Lower lobe of right lung (tissue), 2 donors: ENCODE data around the gene KRTAP4-4. TPM values are rescaled to one million over a fixed set of nuclear protein-coding genes. Genes with fewer than 3 reads are reported as not detected.

Experiments used
- ATAC-seq, 2 donors: fragments of 200-7000 bp; cut with Tn5 transposase; one replicate each; pipeline ENCODE4 v1.9.1; 2020 to 2022; ENCODE audit warnings: mild to moderate bottlenecking in 2 of 2, moderate library complexity in 2 of 2
- DNase-seq: peaks from one replicate; pipeline ENCODE4 v3.0.0-alpha.2; 2020
- H3K27ac ChIP-seq: fragments of 200-600 bp; one replicate; pipeline ENCODE4 v1.8.0; 2022
- H3K27me3 ChIP-seq: fragments of 200-600 bp; one replicate; pipeline ENCODE4 v1.8.0; 2022; ENCODE audit warnings: low read depth
- H3K36me3 ChIP-seq: fragments of 200-600 bp; one replicate; pipeline ENCODE4 v1.8.0; 2022; ENCODE audit warnings: mild to moderate bottlenecking
- H3K4me1 ChIP-seq: fragments of 200-600 bp; one replicate; pipeline ENCODE4 v1.8.0; 2022
- H3K4me3 ChIP-seq: fragments of 200-600 bp; one replicate; pipeline ENCODE4 v1.8.0; 2022; ENCODE audit warnings: mild to moderate bottlenecking
- H3K9me3 ChIP-seq: fragments of 200-600 bp; one replicate; pipeline ENCODE4 v1.8.0; 2022
- CTCF ChIP-seq: fragments of 200-600 bp; IDR thresholded peaks from one replicate; pipeline ENCODE4 v1.8.0; 2022; ENCODE audit warnings: antibody characterized with exemption, mild to moderate bottlenecking
- intact Hi-C: fragments of 100-400 bp; cut with DNase I; formaldehyde crosslinking; loops from one replicate; pipeline ENCODE4 v1.11.0; 2022
- total RNA-seq: library from RNA; stranded (reverse); fragmentation: NEBNext Ultra II Directional; extraction: Animal tissue kit (Norgen Biotek cat#: 25700); gene quantifications from one replicate; pipeline ENCODE4 v1.2.1, GENCODE V29; 2021
- donor health status: DM: no; HTN: yes; CAD: no; lungs with severe emphysema.

The KRTAP4-4 gene
- total RNA-seq, 1 donor from 2014 or later = not detected

DNA sequence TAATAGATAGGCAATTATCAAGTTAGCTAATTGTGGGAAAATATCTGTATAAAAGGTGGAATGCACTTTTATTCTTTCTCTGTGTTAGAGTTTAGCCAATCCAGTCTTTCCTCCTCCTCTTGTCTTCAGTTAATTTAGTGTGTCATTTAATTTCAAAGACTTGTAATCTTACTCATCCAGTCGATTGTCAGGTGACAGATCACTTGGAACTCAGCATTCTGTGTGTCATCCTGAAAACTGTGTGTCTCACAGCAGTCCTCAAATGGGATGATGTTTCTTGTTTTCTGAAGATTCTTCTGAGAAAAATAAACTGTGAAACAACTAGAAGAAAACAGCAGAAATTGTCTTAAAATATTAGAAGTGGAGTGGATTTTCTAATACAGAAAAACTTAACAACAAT, 24.5 kb upstream of the KRTAP4-4 start:
- Histone ChIP-seq H3K4me3 (no peak overlapping the region), H3K27me3 (peaks cover 1% of the 10 kb centered on the region), H3K9me3 (no peaks in the 10 kb centered on the region), H3K36me3 (no peaks in the 10 kb centered on the region), H3K27ac (no peak overlapping the region), H3K4me1 (no peaks in the 10 kb centered on the region)
- DNase-seq (no peak), ATAC-seq (no peak)
- TF ChIP-seq CTCF = no peak
- intact Hi-C loops = no loop called here

- no peak within 1 kb of the TSS for H3K27ac ChIP-seq
- H3K9me3 ChIP-seq = no peaks in the 10 kb centered on the region
- H3K27me3 ChIP-seq = no peaks in the 10 kb centered on the region
- intact Hi-C loops = no loop called here
- ATAC-seq (no peak), DNase-seq (peak; percentile 37)
- TF ChIP-seq CTCF = no peak
- no peak within 1 kb of the TSS for H3K4me3 ChIP-seq
- no peaks in the 10 kb centered on the region for H3K36me3 ChIP-seq
- no peaks in the 10 kb centered on the region for H3K4me1 ChIP-seq
Observed at GRCh38 chr17:41184480-41184961, 24.0 kb upstream of the KRTAP4-4 start, which contains the start of gene KRTAP4-1. Gene KRTAP4-1, minus strand, starts transcription at chr17:41184911. Its CDS starts 57 bp downstream, at chr17:41184854.

DNA sequence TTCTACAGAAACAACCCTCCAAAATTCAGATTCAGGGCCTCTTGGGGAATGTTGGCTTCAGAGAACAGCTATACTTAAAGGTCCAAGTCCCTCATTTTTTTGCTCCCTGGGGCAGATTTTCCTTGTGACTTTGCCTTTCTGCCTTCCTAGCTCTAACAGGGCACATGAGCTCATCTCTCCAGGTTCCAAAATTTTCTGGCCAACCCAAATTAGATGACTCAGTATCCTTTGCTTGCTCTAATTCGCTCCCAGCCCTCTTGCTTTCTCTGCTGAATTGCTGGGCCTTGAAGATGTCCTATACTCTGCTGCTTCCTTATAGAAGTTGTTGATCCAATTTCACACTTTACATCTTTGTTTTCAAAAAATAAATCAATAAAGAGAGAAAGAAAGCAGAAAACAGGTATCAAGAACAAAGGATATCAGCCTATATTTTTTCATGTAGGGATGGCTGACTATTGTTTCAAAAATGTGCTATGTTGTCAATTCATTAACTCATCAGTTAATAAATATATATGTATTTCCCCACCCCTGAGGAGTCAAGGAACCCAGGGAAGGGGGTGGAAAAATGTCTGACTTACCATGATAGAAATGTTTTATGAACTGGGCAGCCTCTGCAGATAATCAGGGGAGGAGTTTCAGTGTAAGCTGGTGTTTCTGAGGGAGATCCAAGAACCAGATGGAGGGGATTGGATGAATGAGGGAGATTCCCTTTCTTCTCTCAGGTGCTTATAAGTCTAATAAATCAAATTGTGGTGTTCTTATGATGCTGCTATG, 18.5 kb upstream of the KRTAP4-4 start:
- no peak for ATAC-seq
- DNase-seq = no peak

DNA sequence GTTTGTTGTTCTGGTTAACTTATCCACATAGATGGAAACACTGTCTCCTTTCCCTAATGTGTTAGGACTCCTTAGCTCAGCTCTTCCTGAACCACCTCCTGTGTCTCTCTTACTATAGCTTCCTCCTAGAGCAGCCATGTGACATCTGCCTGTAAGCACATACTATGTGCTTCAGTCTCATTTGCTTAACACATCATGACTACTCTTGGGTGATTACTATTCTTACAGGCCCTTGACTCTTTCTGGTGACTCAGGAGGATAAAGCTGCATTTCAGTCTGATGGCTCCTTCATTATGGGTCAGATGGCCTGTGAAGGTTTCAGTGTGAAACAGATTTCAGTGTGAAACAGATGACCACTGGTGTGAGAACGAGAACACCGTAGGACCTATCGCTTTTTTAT, 17.8 kb upstream of the KRTAP4-4 start:
- H3K36me3 ChIP-seq = no peaks in the 10 kb centered on the region
- TF ChIP-seq CTCF = no peak
- no peaks in the 10 kb centered on the region for H3K4me1 ChIP-seq
- DNase-seq (no peak), ATAC-seq (no peak)
- intact Hi-C loops = no loop called here
- H3K4me3 ChIP-seq = no peak overlapping the region
- H3K9me3 ChIP-seq = no peaks in the 10 kb centered on the region
- no peaks in the 10 kb centered on the region for H3K27me3 ChIP-seq
- no peak overlapping the region for H3K27ac ChIP-seq

More for the DNA sequence above, 18.5 kb upstream of the KRTAP4-4 start:
- Histone ChIP-seq H3K27me3 (no peaks in the 10 kb centered on the region), H3K9me3 (no peaks in the 10 kb centered on the region), H3K36me3 (no peaks in the 10 kb centered on the region), H3K27ac (no peak overlapping the region), H3K4me1 (no peaks in the 10 kb centered on the region), H3K4me3 (no peak overlapping the region)
- intact Hi-C loops = no loop called here
- no peak for TF ChIP-seq CTCF

DNA sequence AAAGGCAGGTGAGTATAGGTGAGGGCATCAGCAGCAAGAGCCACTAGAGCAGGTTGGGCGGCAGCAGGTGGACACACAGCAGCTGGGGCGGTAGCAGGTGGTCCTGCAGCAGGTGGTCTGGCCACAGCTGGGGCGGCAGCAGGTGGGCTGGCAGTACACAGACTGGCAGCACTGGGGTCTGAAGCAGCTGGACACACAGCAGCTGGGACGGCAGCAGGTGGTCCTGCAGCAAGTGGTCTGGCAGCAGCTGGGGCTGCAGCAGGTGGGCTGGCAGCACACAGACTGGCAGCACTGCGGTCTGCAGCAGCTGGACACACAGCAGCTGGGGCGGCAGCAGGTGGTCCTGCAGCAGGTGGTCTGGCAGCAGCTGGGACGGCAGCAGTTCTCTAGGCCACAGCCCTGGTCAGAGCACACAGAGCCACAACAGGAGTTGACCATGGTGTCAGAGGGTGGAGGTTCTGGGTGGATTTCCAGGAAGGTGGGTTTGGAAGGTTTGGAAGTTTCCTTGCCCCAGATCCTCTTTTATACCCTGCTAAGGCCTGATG, 17.3 kb upstream of the KRTAP4-4 start, which contains the start of gene KRTAP4-2:
Gene KRTAP4-2 (minus strand): TSS at position 495 of the 545 bp plus-strand sequence. CDS start 57 bp downstream, at position 438.
- H3K27ac ChIP-seq = no peak within 1 kb of the TSS
- no peak within 1 kb of the TSS for H3K4me3 ChIP-seq
- no peaks in the 10 kb centered on the region for H3K36me3 ChIP-seq
- H3K4me1 ChIP-seq = no peaks in the 10 kb centered on the region
- ATAC-seq (no peak), DNase-seq (peak; percentile 20)
- H3K27me3 ChIP-seq = no peaks in the 10 kb centered on the region
- TF ChIP-seq CTCF = no peak
- intact Hi-C loops = no loop called here
- H3K9me3 ChIP-seq = no peaks in the 10 kb centered on the region
